ENCODE data around the gene GRB7.
"Not testable (repeated sequence)": the region's sequence is repeated elsewhere in the genome, so short reads cannot be mapped to it uniquely, and the experiment has no call there.

GRB7 gene

DNA sequence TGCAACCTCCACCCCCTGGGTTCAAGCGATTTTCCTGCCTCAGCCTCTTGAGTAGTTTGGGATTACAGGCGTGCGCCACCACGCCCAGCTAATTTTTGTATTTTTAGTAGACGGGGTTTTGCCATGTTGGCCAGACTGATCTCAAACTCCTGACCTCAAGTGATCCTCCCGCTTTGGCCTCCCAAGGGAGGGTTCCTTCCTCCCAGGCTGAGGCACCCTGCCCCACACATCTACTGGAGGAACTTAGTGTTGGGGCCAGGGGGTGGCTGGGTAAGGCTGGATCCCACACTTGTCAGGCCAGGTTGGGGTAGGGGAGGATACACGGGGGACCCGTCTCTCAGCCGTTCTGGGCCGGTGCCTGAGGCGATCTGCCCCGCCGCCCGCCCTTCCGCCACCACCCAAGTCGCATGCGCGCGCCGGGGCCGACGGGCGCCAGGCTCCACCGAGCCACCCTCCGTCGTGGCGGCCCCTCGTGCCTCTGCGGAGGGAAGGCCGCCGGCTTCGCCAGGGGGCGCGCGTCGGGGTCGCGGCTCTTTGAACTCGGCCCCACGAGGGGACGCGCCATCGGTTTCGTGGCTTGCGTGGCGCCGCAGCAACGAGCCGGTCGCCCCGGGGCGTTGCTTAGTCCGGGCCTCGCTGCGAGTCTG lies 15.9 kb downstream of the GRB7 start:
- no peak for DNase-seq

DNA sequence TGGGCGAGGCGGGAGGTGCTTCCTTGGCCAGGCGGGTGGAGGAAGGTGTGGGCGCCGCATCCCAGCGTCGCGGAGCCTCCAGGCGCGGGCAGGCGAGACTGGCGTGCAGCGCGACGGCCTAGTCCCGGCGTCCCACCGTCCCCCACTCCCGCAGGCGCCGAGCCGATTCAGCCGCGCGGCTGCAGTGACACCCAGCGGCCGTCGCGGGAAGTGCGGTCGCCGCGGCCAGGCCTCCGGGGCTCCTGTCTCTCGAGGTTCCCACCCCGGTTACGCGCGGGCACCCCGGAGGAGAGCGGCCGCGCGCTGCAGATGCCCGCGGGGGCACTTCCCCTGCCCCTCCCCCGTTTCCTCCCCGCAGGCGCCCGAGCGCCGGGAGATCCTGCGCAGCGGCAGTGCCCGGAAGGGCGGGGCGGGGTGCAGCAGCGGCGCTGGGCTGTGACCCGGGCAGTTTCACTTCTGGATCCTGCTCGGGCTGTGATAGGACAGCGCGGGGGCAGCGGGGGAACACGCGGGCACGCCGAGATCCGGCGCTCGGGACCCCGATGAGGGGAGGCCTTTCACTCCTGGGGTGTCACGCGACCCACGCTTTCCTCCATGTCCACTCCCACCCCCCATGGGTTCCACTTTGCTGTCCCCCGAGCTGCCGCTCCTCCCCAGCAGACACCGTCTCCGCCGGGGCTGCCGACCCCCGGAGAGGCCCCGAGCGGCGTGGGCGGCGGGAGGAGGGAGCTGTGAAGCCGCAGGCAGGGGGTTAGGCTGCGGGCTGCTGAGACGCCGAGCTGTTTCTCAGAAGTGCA lies 16.6 kb downstream of the GRB7 start:
- DNase-seq, result peak; percentile 48

DNA sequence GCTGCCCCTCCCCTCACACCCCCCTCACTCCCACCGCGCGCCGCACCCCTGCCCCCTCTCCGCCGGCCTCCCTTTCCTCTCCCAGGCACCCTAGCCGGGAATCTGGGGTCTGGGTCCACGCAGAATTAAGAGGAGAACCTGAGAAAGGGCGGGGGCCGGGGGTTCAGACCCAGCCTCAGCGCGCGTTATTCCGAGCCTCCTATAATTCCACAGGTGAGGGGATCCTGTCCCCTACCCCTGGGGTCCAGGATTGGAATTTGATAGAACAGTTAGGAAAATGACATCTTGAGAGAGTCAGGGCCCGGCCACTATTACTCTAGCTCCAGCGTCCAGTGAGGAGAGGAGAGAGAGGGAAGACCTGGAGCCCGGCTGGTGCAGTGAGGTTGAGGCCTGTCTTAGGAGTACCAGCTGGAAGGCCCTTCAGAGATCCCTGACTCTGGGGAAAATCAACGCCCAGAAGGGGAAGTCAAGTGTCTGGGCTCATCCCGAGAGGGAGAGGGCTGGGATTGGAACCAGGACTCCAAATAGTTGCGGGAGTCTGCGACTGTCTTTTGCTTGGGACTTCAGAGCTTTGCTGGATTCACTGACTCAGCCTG lies 17.3 kb downstream of the GRB7 start:
- DNase-seq, result no peak

DNA sequence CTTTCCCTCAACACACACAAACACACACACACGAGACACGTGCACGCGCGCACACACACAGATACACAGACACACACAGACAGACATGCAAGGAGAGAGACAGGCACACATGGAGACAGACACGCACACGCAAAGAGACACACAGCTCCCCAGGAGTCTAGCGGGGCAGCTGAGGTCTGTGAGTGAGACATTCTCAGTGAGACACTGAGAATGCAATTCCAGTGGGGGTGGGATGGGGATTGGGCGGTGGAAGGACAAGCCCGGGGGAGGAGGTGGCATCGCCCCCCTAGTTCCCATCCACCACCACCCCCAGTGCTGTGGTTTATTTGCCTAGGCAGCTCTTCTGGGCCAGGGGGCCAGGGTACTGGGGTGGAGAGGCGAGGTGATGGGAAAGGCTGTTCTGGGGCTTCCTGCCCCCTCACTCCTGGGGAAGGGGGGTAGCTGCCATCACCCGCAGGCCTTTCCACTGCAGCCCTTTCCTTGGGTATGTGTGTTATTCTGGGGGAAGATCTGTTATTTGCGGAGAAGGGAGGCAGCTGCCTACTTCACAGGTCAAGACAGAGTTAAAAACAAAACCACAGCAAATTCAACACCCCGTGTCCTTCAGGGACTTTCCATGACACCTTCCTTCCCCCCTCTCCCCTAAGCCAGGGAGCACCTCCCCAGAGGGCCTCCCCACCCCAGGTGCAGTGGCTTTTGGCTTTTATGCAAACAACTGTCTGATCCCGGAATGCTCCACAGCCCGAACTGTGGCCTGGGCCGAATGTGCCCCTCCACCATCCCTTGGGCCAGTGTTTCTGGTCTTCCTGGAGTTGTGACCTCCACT lies 18.0 kb downstream of the GRB7 start:
- DNase-seq, result no peak

DNA sequence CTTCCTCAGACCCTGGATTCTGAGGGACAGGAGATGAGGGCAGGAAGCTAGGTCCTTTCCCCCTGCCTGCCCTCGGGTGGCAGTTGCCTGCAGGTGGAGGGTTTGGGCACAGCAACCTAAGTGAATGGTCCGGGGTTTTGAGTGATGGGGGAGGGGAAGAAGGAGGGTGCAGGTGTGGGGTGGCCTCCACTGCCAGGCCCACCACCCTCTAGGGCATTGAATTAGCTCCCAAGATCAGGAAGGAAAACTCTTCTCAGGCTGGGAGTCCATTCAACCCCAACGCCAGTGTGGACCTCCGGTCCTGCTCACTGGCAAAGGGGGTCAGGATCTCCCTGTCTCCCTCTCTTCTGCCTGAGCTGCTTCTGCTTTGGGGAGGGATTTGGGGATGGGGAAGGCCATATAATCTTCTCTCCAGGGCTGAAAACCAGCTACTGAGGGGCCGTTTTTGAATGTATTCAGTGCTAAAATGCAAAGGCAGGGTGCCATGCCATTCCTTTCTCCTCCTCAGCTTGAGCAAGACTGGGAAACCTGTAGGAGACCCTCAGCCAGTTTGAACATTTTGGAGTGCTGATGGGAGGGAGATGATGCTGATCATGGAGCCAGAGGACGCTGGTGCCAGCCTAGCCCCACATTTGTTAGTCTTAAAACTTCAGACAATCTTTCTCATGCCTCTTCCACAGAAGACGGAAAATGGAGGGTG lies 18.8 kb downstream of the GRB7 start:
- no peak for DNase-seq

DNA sequence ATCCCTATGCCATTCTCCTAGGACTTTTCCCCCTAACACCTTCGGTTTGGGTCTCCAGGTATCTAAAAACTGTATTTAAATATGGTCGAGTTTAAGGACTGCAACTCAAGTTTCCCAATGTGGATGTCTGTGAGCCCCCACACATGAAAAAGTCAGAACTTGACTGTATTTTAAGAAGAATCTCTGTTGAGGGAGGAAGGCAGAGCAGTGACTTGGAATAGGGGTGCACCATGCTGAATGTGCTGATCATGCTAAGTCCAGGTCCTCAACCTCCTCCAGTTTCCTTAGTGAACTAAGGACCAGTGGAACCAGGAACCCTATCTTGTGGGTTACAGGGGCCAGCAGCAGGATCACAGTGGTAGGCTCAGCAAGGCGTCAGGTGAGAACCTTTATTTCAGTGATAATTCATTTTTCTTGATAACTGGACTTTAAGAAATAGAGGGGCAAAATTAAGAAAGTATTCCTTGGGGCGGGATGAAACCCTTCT lies 19.5 kb downstream of the GRB7 start:
- no peak for DNase-seq

DNA sequence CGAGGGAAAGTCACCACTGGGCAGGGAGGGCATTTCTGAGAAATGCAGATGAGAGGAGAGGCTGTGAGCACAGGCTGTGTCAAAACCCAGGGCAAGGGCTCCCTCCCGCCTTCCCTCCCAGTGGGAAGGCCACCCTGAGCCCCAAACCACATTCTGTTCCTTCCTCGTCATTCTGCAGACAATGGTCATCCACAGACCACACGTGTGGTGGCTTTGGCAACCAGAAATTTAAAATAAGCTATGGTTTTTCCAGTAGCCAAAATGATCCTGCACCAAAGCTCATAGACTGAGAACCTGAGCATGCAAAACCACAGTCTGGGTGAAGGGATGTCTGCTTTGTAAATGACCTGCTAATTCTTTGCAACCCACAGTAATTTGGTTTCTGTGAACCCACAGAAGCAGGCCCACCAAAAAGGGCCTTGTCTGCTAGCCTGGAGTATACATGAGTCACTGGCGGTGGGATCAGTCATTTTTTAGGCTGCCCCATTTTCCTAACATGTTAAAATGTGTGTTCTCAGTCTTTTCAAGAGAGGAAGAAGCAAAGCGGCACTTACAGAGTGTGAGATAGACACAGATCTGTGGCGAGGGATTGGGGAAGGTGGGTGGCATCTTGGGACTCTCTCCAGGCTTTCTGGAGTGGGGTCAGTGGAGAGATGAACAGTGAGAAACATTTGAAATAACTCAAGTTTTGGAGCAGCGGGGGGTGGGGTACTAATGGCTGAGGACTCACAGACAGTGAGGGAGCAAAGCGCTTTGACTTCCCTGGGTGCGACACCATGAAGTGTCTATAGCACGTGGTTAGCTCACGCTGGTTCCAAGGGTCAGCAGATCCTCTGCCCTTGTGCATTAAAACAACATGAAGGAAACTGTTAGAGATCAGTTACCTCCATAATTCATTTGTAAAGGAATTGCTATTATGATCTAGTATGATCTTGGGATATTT lies 20.5 kb downstream of the GRB7 start:
- DNase-seq, result no peak

DNA sequence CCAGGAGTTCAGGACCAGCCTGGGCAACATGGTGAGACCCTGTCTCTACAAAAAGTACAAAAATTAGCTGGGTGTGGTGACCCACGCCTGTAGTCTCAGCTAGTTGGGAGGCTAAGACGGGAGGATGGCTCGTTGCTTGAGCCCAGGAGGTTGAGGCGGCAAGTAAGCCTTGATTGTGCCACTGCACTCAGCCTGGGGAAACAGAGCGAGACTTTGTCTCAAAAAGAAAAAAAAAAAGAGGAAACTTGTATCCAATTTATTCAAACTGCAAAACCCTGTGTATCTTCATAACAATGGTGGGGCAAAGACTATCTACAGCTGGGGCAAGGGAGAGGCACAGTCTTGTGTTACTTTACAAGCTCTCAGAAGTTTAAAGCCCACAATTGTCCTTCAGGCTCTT lies 21.5 kb downstream of the GRB7 start:
- DNase-seq, result no peak

DNA sequence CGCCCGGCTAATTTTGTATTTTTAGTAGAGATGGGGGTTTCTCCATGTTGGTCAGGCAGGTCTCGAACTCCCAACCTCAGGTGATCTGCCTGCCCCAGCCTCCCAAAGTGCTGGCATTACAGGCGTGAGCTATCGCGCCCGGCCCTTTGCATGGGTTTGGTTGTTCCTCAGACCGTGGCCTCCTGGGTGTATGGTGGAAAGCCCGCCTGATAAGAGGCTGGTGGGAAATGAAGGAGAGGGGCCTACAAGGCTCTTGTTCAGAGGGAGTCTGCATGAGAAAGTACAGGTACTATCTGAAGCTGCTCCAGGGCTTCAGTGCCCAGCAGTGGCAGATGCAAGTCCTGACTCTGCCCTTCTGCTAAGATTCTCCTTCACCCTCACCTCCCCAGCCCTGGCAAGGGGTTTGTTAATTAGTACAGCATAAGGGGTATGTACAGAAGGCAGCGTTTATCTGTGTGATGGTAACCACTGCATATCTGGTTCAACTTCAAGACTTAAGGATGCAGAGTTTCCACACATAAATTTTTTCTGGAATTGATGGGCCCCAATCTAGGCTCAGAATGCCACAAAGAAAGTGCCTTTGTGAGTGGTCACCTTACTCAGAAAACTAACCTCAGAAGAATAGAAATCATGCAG lies 24.2 kb downstream of the GRB7 start:
- DNase-seq, result no peak

DNA sequence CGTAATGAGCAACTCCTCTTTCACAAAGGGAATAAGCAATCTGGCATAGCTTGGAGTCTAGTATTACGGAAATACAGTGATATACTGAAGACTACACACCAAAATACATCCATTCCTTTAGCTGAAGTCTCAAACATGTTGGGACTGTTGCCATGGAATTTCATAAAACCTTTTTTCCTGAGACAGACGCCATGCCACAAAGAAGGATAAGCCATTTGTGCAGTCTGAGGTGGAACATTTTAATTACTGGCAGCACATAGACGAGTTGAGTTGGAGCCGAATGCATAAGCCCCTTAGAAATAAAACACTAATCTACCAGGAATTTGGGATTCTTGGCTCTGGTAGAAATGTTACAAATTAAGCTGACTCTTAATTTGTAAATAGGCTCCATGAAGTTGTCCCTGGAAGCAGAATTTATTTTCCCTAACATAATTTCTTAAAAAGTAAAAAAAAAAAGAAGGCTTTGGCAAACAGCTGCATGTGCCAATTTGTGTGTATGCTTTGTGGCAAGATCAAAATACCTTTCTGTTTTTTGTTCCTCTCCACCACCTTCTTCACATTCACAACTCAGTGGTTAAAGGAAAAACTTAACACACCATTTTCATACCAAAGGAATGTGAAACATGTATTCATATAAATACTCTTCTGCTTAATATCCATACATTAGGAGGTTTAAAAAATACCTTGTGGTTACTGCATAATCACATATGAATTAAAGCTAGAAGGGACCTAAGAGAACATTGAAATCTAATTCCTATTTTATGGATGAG lies 25.5 kb downstream of the GRB7 start:
- DNase-seq, result no peak

DNA sequence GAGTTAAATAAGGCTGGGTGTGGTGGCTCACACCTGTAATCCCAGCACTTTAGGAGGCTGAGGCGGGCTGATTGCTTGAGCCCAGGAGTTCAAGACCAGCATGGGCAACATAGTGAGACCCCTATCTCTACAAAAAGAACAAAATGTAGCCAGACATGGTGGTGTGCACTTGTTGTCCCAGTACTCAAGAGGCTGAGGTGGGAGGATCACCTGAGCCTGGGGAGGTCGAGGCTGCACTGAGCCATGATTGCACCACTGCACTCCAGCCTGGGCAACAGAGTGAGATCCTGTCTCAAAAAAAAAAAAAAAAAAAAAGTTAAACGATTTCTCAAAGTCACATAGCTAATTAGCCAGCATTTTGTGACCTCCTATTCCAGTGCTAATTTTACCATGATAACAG lies 26.4 kb downstream of the GRB7 start:
- DNase-seq, result not testable (repeated sequence)

DNA sequence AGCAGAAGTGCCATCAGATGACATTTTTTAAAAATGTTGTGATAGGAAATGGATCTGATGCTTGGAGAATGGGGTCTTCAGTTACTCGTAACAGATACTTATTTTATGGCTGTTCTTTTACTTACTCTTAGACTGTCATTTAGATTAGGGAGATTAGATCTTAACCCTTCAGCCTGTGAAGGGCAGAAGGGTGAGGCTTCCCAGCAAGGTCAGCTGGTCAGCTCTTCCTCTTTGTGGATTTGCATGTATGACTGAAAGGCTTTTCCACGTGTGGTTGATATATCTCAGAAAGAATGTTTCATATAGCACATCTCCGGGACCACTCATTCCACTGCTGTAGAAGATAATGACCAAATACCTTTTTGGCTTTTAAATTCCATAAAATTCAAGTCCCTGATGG lies 27.4 kb downstream of the GRB7 start:
- no peak for DNase-seq

DNA sequence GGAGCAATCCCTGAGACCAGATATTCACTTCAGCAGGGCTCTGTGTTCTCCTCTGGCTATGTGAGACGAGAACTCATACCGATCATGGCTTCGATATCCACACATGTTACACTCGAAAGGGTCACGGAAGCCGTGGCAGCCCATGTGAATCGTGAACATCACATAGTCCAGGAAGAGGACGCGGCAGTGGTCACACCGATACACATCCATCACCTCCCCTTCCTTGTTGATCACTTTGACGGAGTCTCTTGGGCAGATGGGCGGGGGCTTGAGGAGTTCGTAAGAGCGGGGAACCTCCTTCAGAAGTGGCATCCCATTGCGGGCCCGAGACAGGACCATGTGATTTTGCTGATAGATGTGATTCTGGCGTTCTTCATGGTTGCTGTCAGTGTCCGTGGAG lies 28.0 kb downstream of the GRB7 start:
- DNase-seq, result no peak

DNA sequence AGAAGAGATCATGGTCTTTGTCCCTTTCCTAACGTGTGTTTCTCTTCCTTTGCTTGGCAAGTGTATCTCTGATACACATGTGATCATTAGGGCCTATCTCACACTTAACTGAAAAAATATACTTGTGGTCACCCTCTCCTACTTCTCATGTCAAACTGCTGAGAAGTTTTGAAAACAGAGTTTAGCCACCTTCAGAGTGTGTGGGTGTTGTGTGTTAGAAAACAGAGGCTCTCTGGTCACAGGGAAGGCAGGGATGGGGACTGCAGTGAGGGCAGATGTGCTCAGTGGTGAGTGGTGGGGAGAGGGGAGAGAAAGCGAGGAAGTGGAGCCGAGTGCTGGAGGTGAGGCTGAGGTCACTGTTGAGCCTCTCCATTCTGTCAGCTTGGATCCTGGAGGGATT lies 29.4 kb downstream of the GRB7 start:
- DNase-seq, result no peak

DNA sequence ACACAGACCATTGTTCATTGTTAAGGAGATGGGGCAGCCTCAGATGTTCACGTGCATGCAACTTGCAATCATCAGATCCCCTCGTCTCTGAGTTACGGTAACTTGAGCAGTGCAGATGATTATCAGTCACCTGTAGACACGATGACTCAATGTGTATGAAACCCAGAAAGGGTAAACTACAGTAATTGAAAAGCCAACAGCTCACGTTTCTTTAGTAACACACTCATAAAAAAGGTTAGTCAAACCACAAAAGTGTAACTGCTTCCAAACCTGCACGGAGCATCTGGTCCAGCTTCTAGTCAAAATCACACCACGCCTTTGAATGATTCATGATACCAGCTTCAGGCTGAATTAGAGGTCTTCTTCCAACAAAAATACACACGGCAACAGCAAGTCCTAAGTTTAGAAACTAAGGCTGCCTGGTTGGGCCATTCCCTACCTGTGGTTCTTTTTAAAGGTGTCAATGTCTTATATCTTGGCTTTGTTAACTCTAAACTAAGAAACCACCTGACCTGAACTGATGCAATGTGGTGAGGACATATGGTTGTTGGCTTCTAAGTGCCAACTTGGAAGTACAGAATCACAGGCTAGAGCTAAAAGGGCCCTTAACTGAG lies 32.3 kb downstream of the GRB7 start:
- no peak for DNase-seq

DNA sequence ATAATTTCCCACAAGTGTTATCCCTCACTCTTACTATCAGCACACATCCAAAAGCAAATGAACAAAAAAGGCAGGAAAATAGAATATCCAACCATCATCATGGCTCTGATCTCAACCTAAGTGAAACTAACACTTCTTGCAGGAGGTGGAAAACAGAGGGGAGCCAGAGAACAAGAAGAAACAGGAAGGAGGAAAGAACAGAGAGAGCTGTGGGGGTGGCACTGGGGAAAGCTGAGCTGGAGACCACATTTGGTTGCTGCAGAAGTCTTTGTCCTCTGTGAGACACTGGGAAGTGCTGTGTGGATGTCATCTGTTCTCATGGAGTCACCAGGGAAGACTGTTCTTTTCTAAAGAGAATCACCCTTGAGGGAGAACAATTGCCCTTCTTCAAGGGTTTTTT lies 34.7 kb downstream of the GRB7 start:
- no peak for DNase-seq

DNA sequence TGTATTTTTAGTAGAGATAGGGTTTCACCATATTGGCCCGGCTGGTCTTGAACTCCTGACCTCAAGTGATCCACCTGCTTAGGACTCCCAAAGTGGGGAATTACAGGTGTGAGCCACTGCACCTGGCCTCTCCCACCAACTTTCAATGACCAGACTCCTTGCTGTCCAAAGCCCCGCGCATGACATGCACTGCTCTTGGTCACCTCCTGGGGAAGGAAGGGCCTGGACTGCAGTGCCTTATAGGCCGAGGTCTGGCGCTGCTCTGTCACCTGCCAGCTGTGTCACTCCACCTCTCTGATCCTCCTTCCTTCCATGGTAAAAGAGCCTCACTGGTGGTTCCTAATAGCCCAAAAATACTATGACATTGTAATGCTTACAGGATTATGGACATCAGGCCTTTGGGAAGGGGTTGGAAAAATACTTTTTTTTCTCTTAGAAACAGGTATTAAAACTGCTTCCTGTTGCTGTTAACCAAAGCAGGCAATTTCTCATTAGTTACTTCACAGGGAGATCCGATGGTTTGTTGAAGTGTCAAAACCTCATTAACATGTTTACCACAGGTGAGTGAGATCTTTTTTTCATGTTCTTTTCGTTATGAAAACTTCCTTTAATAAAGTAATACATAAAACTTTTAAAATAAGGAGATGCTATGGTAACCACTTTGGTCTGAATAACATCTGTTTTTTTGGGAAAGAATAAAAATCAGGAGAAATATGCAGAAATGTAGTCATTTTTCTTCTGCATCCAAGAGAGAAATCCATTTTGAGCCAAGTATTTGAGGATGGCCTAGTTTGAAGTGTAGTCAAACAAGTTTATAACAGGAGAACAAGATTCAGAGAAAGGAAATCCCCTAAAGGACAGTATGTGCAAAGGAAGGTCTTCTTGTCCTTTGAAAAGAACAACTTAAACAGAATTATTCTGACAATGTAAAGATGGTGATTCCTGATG lies 35.5 kb downstream of the GRB7 start:
- no peak for DNase-seq

DNA sequence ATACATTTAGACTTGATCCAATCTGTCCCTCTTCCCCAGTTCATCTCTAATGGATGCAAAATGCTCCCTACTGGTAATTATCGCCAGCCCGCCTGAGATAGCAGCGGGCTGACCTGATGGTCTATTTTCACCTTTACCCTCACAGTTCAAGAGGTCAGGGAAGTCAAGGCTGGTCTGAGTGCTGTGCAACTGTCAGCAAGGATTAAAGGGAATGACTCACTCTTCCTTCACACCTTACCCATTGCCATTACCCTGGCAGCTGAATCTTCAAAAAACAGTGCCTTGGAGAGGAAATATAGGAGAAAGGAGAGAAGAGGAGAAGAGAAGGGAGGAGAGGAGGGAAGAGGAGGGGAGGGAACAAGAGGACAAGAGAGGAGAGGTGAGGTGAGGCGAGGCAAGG lies 36.3 kb downstream of the GRB7 start:
- no peak for DNase-seq

DNA sequence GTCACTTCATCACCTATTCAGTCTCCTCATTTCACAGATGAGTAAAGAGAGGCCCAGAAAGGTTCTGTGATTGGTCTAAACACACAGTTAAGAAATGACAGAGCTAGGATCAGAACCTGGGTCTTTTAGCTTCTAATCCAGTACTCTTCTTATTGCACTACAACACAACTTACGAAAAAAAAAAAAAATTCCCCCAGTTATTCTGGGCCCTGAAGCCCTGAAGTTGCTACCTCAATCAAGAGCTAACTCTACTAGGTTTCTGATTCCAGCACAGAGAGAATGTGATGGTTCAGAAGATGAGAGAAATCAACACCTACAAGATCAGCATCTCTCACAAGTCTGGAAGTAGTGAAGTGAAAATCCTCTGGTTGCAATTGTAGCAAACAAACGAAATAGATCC lies 37.3 kb downstream of the GRB7 start:
- DNase-seq, result no peak
